Pulmonary artery endothelial cell (primary cell): ENCODE measurements around the gene CLIP1. TPM values are rescaled to one million over a fixed set of nuclear protein-coding genes. Genes with fewer than 3 reads are reported as not detected.
"Not testable (repeated sequence)": the region's sequence is repeated elsewhere in the genome, so short reads cannot be mapped to it uniquely, and the experiment has no call there.

Source experiments
- DNase-seq: peaks from one replicate; pipeline ENCODE4 v3.0.0-alpha.2; 2011; ENCODE audit warnings: low read depth, low spot score
- total RNA-seq: library from RNA; depleted of rRNA; stranded (reverse); fragments of >200 nt; gene quantifications from 2 replicates; pipeline ENCODE4 v1.2.3, GENCODE V29; 2014

Gene CLIP1
- total RNA-seq, 1 donor from 2014 or later, result 47.4 TPM

DNA sequence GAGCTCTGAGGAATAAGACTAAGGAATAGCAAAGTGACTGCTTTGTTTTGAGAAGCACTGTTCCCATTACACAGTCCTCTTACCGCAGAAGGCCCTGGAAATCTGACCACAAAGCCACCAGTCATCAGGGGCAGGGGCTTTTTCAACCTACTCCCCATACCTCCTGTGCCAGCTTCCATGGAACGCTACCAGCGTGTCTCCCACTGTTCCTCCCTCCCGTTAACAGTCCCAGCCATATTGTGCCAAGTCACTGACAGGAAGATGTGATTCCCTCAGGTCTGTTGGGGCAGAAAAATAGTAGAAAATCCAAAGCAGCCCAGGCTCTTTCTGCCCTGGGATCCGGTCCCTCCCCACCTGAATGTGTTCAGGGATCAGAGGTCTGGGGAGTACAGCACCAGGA is 109.5 kb downstream of the CLIP1 start:
- no peak for DNase-seq

DNA sequence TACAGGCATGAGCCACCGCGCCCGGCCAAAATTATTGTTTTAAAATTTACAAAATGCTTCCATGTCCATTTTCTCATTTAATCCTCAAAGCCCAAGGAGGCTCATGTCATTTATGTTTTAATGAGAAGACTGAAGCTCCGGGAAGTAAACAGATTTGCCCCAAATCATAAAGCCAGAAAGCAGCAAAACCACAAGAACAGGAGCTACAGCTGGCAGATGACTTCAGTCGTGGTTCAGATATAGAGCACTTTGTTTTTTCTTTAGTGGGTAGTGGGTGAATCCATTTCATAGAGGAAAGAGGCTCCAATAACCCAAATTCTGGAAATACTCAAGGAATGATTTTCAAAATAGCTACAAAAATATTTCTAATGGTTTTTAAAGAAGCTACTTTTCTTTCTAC is 110.8 kb downstream of the CLIP1 start:
- no peak for DNase-seq

DNA sequence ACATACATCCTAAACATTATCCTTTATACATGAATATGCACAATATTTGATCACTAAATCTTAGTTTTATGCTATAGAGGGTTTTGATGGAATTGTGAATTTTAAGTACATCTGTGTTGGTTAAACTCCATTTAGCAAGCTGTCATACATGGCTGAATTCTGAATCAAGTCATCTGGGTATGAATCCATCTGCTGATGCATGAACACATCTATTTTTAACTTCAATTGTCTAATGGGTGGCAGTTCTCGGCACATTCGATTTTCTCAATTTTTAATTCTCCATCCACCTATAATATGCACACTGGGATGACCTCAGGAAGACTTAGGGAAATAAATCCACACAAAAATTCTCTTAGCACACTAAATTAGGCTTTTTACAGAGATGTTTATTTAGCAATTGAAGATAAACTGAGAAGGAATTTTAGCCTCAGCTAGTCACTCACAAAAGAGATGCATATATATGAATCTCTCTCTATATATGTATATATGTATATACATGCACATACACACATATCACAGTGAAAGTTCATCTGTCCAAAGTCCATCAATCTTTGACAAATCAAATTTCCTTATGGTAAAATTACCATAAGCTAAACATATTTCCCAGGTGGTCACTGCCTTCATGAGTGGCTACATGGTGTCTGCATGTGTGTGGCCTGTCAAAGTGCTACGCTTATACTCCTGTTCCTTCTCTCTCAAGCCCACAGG is 111.7 kb downstream of the CLIP1 start:
- no peak for DNase-seq

GRCh38 chr12:122309564-122310121 is 112.8 kb downstream of the CLIP1 start:
- DNase-seq, result no peak

DNA sequence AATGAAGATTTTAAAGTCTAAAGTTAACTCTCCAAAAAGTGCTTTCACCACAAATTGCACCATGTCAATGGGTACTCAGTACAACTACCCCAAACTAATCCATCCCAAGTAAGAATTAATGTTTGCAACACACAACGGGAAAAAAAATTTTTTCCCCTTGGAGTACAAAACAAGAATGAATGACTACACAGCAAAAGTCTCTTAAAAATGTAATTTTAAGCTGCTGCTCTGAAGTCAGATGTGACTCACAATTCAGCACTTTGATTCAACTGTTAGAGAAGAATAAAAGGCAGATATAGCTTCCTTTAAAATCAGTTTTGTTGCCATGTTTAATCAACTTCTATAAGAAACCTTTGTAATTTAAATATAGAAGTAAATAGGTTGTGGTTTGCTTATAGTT is 113.7 kb downstream of the CLIP1 start:
- DNase-seq, result no peak

- no peak for DNase-seq
These were observed 116.1 kb downstream of the CLIP1 start for GRCh38 chr12:122306407-122306806.

DNA sequence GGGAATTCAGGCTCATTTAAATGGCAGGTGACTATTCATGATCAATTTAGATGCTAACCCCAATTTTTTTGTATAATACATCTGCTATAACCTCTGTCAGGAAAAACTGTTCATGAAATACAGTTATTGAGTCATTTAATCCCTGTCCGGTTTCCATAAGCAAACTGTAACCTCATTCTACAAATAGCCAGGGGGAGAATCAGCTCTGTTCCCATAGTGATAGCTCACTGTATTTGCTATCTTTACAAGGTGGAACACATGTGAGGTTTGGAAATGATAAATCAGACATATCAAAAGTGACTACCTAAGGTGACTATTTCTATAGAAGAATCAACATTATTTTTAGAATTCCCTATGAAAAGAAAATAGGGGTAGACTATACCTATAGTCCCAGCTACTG is 117.5 kb downstream of the CLIP1 start:
- no peak for DNase-seq

GRCh38 chr12:122303068-122303467 is 119.4 kb downstream of the CLIP1 start:
- no peak for DNase-seq

DNA sequence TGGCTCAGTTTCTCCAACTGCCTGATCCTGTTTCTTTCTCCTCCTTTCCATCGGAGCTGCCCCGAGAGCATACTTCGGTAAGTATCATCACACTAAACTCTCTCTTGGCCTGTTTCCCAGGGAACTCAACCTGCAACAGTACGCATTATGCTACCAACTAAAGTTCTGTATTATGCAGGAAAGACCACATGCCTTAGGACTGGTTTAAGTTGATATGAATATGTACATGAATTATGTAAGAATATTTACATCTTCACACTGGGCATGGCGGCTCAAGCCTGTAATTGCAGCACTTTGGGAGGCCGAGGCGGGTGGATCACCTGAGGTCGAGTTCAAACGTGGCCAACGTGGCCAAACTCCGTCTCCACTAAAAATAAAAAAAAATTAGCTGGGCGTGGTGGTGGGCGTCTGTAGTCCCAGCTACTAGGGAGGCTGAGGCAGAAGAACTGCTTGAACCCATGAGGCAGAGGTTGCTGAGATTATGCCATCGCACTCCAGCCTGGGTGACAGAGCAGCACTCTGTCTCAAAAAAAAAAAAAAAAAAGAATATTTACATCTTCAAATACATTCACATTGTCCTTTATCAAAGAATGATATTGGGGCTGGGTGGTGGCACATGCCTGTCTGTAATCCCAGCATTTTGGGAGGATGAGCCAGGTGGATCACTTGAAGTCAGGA is 124.3 kb downstream of the CLIP1 start:
- no peak for DNase-seq

DNA sequence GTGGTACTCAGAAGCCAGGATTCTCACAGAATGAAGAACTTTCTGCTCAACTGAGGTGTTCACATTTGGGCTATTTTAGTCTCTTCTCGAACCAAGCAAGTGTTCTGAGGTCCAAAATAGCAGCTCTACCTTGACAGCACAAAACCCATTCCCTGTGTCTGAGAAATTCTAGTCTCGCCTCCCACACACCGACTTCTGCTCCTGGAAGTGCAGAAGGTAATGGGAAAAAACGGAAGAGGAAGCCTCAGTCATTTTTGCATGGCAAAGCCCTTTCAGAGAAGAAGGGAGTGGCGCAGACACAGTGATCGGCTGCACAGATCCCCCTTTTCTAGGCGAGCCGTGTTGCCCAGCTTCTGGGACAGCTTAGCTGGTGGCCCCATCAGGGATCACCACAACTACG is 125.0 kb downstream of the CLIP1 start:
- DNase-seq, result no peak

- no peak for DNase-seq
These were observed 126.6 kb downstream of the CLIP1 start for GRCh38 chr12:122295877-122296276.

DNA sequence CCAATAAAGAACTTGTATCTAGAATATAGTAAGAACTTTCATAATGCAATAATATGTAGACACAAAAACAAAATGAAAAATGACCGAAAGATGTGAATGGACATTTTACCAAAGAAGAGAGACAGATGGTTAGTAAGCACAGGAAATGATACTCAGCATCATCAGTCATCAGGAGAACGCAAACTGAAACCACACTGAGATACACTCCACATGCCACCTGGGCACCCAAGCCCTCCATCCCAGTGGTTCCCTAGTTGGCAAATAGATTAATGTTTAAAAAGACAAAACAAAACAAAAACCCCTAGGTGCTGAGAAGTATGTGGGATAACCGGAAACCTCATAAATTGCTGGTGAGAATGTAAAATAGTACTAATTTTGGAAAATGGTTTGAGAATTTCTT is 129.4 kb downstream of the CLIP1 start:
- DNase-seq, result no peak

DNA sequence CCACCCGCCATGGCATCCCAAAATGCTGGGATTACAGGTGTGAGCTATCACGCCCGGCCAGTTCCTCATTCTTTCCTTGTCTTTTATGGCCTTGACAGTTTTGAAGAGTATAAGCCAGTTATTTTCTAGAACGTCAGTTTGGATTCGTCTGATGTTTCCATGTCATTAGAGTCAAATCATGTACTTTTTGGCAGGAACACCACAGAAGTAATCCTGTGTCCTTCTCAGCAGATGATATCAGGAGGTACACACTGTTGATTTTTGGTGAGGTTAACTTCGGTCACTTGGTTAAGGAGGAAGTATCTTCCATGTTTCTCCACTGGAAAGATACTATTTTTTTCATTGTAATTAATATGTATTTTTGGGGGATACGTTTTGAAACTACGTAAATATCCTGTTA is 131.0 kb downstream of the CLIP1 start:
- DNase-seq, result no peak

GRCh38 chr12:122283680-122284079 is 138.8 kb downstream of the CLIP1 start:
- no peak for DNase-seq

DNA sequence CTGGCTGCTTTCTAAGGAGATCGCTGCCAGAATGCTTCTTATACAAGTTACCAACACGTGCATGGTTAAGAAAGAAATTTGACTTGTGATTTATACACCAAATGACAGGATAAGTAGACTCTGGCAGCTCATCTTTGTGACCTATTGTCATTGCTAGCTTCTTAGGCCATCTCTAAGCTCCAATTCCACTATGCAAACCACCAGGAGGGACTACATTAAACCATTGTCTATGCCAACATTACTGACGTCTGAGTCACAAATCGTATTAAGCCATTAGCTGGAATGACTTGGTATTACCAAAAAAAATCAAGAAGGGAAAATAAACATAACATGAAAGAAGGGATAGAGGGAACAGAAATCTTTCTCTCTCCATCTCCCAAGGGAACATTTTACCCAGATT is 140.4 kb downstream of the CLIP1 start:
- DNase-seq, result no peak

- no peak for DNase-seq
These were observed 146.2 kb downstream of the CLIP1 start for GRCh38 chr12:122276242-122276641.

DNA sequence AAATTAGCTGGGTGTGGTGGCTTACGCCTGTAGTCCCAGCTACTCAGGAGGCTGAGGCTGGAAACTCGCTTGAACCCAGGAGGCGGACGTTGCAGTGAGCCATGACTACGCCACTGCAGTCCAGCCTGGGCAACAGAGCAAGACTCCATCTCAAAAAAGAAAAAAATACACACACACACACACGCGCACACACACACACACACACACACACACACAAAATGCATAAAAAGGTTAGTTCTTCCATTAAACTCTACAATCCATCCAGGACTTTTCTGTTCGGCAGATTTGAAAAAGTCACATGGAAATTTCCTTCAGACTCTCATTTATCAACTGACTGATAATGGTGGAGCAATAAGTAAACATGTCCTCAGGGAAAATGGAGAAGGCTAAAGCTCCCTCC is 147.0 kb downstream of the CLIP1 start:
- DNase-seq, result no peak

DNA sequence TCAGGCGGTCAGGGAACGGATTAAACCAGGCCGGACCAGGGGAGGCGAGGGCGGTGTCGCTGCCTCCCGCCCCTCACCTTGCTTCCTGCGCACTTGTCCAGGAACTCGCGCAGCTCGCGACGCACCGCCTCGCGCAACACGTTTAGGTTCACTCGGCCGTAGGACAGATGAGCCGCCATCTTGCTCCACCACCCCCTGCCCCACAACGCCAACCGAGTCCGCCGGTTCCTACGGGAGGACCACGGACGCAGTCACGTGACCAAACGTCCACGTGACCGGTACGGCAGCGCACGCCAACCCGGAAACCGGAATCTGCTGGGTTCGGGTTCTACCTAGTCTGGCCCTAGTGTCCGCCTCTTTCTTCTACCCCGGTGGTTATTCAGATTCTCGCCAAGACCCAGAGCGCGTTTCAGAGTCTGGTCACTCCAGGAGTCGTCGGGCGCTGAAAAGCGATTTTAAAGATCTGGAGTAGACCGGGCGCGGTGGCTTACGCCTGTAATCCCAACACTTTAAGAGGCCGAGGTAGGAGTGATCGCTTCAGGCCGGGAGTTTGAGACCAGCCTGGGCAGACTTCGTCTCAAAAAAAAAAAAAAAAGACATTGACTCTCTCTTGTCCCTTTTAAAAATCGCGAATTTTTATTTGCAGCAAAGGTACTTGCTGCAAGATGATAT is 156.1 kb downstream of the CLIP1 start, which contains the start of gene VPS33A:
Gene VPS33A (minus strand): TSS at position 265 of the 672 bp plus-strand sequence. CDS start 86 bp downstream, at position 179.
- DNase-seq, result peak; percentile 93

DNA sequence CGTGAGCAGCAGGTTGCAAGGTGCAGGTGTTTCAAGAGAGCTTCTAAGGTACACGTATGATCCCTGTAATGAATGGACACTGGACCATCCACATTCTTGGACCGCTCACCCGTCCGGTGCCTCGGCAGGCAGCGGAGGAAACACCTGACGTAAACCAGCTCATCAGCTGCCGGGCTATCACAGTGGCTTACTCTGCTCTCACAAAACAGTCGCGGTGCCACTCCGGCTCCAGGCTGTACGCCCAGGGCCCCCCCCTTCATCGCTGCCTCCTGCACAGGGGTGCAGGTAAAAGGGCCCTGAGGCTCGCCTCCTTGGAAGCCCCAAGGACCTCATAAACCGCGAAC is 156.6 kb downstream of the CLIP1 start:
- DNase-seq, result no peak

DNA sequence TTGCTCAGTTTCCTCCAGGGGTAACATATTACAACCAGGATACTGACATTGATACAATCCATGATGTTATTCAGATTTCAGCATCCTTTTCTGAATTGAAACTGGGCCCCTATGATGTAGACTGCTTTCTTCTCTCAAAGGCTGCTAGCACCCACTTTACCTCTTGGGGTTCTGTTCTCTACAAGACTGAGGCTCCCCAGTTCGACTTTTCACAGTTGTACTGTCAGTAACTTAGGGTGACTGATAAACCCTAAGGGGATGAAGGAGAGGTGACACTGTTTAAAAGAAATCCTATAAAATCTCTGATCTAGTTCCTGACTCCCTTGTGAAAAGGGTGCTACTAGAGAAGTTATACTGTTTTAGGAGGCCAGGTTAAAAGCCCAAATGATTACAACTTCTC is 157.0 kb downstream of the CLIP1 start:
- no peak for DNase-seq

GRCh38 chr12:122260735-122261134 is 161.7 kb downstream of the CLIP1 start:
- DNase-seq, result not testable (repeated sequence)

DNA sequence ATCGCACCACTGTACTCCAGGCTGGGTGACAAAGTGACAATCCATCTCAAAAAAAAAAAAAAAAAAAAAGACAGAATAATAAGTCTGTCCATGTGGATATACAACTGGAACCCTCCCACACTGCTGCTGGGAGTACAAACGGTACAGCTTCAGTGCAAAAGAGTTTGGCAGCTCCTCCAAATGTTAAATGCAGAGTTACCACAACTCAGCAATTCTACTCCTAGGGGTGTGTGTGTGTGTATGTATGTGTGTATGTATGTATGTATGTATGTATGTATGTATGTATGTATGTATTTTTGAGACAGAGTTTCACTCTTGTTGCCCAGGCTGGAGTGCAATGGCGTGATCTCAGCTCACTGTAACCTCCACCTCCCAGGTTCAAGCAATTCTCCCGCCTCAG is 163.5 kb downstream of the CLIP1 start:
- not testable (repeated sequence) for DNase-seq
